ENCODE results near the gene SLC10A2.

DNA sequence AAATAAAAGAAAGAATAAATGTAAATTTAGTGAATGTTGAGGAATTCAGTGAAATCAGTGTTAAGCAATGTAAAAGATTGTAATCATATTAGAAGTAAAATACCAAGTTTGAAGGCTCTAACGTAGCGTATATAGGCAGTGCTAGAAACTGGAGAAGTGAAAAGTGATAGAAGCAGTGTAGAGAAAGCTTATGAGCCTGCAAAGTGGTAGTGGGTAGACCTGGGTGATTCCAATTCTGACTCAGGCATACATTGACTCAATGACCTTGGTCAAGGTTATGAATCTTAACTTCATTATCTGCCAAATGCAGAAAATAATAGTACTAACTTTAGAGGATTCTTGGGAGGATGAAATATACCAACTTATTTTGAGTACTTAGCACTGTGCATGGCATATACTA lies 4.1 kb downstream of the SLC10A2 start:
- TF ChIP-seq, protein P1, sequence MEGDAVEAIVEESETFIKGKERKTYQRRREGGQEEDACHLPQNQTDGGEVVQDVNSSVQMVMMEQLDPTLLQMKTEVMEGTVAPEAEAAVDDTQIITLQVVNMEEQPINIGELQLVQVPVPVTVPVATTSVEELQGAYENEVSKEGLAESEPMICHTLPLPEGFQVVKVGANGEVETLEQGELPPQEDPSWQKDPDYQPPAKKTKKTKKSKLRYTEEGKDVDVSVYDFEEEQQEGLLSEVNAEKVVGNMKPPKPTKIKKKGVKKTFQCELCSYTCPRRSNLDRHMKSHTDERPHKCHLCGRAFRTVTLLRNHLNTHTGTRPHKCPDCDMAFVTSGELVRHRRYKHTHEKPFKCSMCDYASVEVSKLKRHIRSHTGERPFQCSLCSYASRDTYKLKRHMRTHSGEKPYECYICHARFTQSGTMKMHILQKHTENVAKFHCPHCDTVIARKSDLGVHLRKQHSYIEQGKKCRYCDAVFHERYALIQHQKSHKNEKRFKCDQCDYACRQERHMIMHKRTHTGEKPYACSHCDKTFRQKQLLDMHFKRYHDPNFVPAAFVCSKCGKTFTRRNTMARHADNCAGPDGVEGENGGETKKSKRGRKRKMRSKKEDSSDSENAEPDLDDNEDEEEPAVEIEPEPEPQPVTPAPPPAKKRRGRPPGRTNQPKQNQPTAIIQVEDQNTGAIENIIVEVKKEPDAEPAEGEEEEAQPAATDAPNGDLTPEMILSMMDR (IDR thresholded peaks at IDR 0.05; ENCODE audit: low read depth, low read length): no peak
- no peak for TF ChIP-seq EZH2phosphoT487 (IDR thresholded peaks at IDR 0.05; ENCODE audit: low read depth)
